Stomach smooth muscle (tissue), 2 donors: ENCODE results near the gene RNF217.
"Not testable (repeated sequence)": the region's sequence is repeated elsewhere in the genome, so short reads cannot be mapped to it uniquely, and the experiment has no call there.

Experiments
- H3K27ac ChIP-seq: one replicate; pipeline ENCODE4 v1.7.0; 2013; ENCODE audit warnings: mild to moderate bottlenecking, low read length, inconsistent platforms
- H3K27me3 ChIP-seq, 2 donors: one replicate each; pipeline ENCODE4 v1.7.0; 2013; ENCODE audit warnings: low read length in 2 of 2; ENCODE audit not compliant: insufficient read depth in 2 of 2, control insufficient read depth in 1 of 2
- H3K36me3 ChIP-seq, 2 donors: one replicate each; pipeline ENCODE4 v1.7.0; 2013; ENCODE audit warnings: low read length in 2 of 2; ENCODE audit not compliant: control insufficient read depth in 2 of 2, insufficient read depth in 2 of 2
- H3K4me1 ChIP-seq: one replicate; pipeline ENCODE4 v1.7.0; 2013; ENCODE audit warnings: low read length; ENCODE audit not compliant: control insufficient read depth, insufficient read depth
- H3K4me3 ChIP-seq, 2 donors: one replicate each; pipeline ENCODE4 v1.7.0; 2013; ENCODE audit warnings: low read length in 2 of 2
- H3K9ac ChIP-seq, 2 donors: one replicate each; pipeline ENCODE4 v1.7.0; 2013; ENCODE audit warnings: low read length in 2 of 2, mild to moderate bottlenecking in 1 of 2
- H3K9me3 ChIP-seq, 2 donors: one replicate each; pipeline ENCODE4 v1.7.0; 2013; ENCODE audit warnings: low read length in 2 of 2; ENCODE audit not compliant: control insufficient read depth in 2 of 2
- donor health status: healthy.
- donor health status: Pancreatic carcinoma.

RNF217 gene

GRCh38 chr6:125054331-125054730, 92.1 kb downstream of the RNF217 start:
- H3K27ac ChIP-seq = no peak overlapping the region

GRCh38 chr6:125057392-125058246, 95.4 kb downstream of the RNF217 start:
- Histone ChIP-seq H3K36me3 (no peaks in the 10 kb centered on the region), H3K27ac (no peak overlapping the region), H3K4me1 (no peaks in the 10 kb centered on the region), H3K9ac (no peak overlapping the region), H3K27me3 (no peaks in the 10 kb centered on the region), H3K9me3 (no peaks in the 10 kb centered on the region), H3K4me3 (no peak overlapping the region)

More at GRCh38 chr6:125054331-125054730, 92.1 kb downstream of the RNF217 start:
- H3K36me3 ChIP-seq = no peaks in the 10 kb centered on the region
- H3K4me1 ChIP-seq = no peaks in the 10 kb centered on the region
- H3K9ac ChIP-seq = no peak overlapping the region
- no peaks in the 10 kb centered on the region for H3K27me3 ChIP-seq
- H3K9me3 ChIP-seq = no peaks in the 10 kb centered on the region
- H3K4me3 ChIP-seq = no peak overlapping the region

GRCh38 chr6:125058546-125058945, 96.3 kb downstream of the RNF217 start:
- Histone ChIP-seq H3K4me1 (no peaks in the 10 kb centered on the region), H3K27ac (no peak overlapping the region), H3K36me3 (no peaks in the 10 kb centered on the region)

GRCh38 chr6:125063307-125063706, 101.1 kb downstream of the RNF217 start:
- Histone ChIP-seq H3K9me3 (no peaks in the 10 kb centered on the region), H3K36me3 (no peaks in the 10 kb centered on the region)

More at GRCh38 chr6:125058546-125058945, 96.3 kb downstream of the RNF217 start:
- no peaks in the 10 kb centered on the region for H3K9me3 ChIP-seq
- H3K9ac ChIP-seq = no peak overlapping the region
- no peak overlapping the region for H3K4me3 ChIP-seq
- no peaks in the 10 kb centered on the region for H3K27me3 ChIP-seq

GRCh38 chr6:125066140-125066539, 103.9 kb downstream of the RNF217 start:
- H3K4me1 ChIP-seq = no peaks in the 10 kb centered on the region
- no peak overlapping the region for H3K9ac ChIP-seq
- no peak overlapping the region for H3K27ac ChIP-seq
- peaks cover 0 to 3% of the 10 kb centered on the region in 2 donors for H3K36me3 ChIP-seq
- H3K9me3 ChIP-seq = no peaks in the 10 kb centered on the region
- no peak overlapping the region for H3K4me3 ChIP-seq
- no peaks in the 10 kb centered on the region for H3K27me3 ChIP-seq

More at GRCh38 chr6:125063307-125063706, 101.1 kb downstream of the RNF217 start:
- Histone ChIP-seq H3K4me1 (no peaks in the 10 kb centered on the region), H3K4me3 (no peak overlapping the region), H3K9ac (no peak overlapping the region), H3K27me3 (no peaks in the 10 kb centered on the region), H3K27ac (no peak overlapping the region)

GRCh38 chr6:125066964-125067363, 104.7 kb downstream of the RNF217 start:
- H3K27me3 ChIP-seq = no peaks in the 10 kb centered on the region
- H3K4me1 ChIP-seq = no peaks in the 10 kb centered on the region
- H3K9me3 ChIP-seq = no peaks in the 10 kb centered on the region
- no peak overlapping the region for H3K27ac ChIP-seq
- peaks cover 0 to 3% of the 10 kb centered on the region in 2 donors for H3K36me3 ChIP-seq
- H3K9ac ChIP-seq = no peak overlapping the region
- H3K4me3 ChIP-seq = no peak overlapping the region

GRCh38 chr6:125067552-125067951, 105.3 kb downstream of the RNF217 start:
- H3K36me3 ChIP-seq = peaks cover 0 to 3% of the 10 kb centered on the region in 2 donors
- H3K9ac ChIP-seq = no peak overlapping the region
- no peak overlapping the region for H3K4me3 ChIP-seq
- H3K4me1 ChIP-seq = no peaks in the 10 kb centered on the region
- no peaks in the 10 kb centered on the region for H3K27me3 ChIP-seq
- H3K27ac ChIP-seq = no peak overlapping the region
- no peaks in the 10 kb centered on the region for H3K9me3 ChIP-seq

- Histone ChIP-seq H3K9ac (no peak overlapping the region), H3K27me3 (no peaks in the 10 kb centered on the region), H3K4me1 (no peaks in the 10 kb centered on the region), H3K27ac (no peak overlapping the region), H3K9me3 (no peaks in the 10 kb centered on the region), H3K4me3 (no peak overlapping the region), H3K36me3 (peaks cover 0 to 3% of the 10 kb centered on the region in 2 donors)
Measured at GRCh38 chr6:125073071-125073470, 110.8 kb downstream of the RNF217 start.

- H3K4me3 ChIP-seq = no peak overlapping the region
- H3K36me3 ChIP-seq = peaks cover 0 to 7% of the 10 kb centered on the region in 2 donors
- no peak overlapping the region for H3K9ac ChIP-seq
- H3K4me1 ChIP-seq = no peaks in the 10 kb centered on the region
- no peak overlapping the region for H3K27ac ChIP-seq
- H3K9me3 ChIP-seq = no peaks in the 10 kb centered on the region
- H3K27me3 ChIP-seq = no peaks in the 10 kb centered on the region
Measured at GRCh38 chr6:125074120-125074519, 111.9 kb downstream of the RNF217 start.

GRCh38 chr6:125075073-125075472, 112.8 kb downstream of the RNF217 start:
- not testable (repeated sequence) for H3K9ac ChIP-seq, H3K9me3 ChIP-seq, H3K4me3 ChIP-seq, H3K36me3 ChIP-seq, H3K27me3 ChIP-seq, H3K27ac ChIP-seq, H3K4me1 ChIP-seq
